Lung (tissue), 12 donors: ENCODE measurements around the gene USP24. TPM values are rescaled to one million over a fixed set of nuclear protein-coding genes. Genes with fewer than 3 reads are reported as not detected.

Experiments
- ATAC-seq: fragments of 200-7000 bp; cut with Tn5 transposase; one replicate; pipeline ENCODE4 v1.9.1; 2020; ENCODE audit warnings: moderate number of reproducible peaks; ENCODE audit not compliant: insufficient read depth, low FRiP score
- DNase-seq, 3 donors: peaks; one replicate each; pipeline ENCODE4 v3.0.0-alpha.2; 2013 to 2017
- H3K27ac ChIP-seq, 2 donors: one replicate each; pipeline ENCODE4 v1.5.1; 2013; ENCODE audit warnings: mild to moderate bottlenecking in 2 of 2, moderate library complexity in 2 of 2, control low read depth in 1 of 2, inconsistent platforms in 1 of 2, low read depth in 1 of 2, low read length in 1 of 2
- H3K27me3 ChIP-seq, 3 donors: one replicate each; pipeline ENCODE4 v1.5.1; 2013; ENCODE audit warnings: low read length in 2 of 3; ENCODE audit not compliant: control insufficient read depth in 3 of 3, insufficient read depth in 3 of 3
- H3K36me3 ChIP-seq, 4 donors: one replicate each; pipeline ENCODE4 v1.5.1; 2013; ENCODE audit warnings: low read length in 4 of 4, mild to moderate bottlenecking in 1 of 4, moderate library complexity in 1 of 4; ENCODE audit not compliant: control insufficient read depth in 4 of 4, insufficient read depth in 4 of 4
- H3K4me1 ChIP-seq, 5 donors: one replicate each; pipeline ENCODE4 v1.5.1; 2013; ENCODE audit warnings: low read length in 5 of 5, mild to moderate bottlenecking in 2 of 5, moderate library complexity in 1 of 5; ENCODE audit not compliant: control insufficient read depth in 5 of 5, insufficient read depth in 5 of 5
- H3K4me3 ChIP-seq: one replicate; pipeline ENCODE4 v1.5.1; 2013; ENCODE audit warnings: mild to moderate bottlenecking, control low read depth, moderate library complexity
- H3K9ac ChIP-seq, 2 donors: one replicate each; pipeline ENCODE4 v1.5.1; 2013; ENCODE audit warnings: low read length in 2 of 2, control low read depth in 1 of 2; ENCODE audit not compliant: insufficient read depth in 1 of 2
- H3K9me3 ChIP-seq, 4 donors: one replicate each; pipeline ENCODE4 v1.5.1; 2013; ENCODE audit warnings: low read length in 3 of 4, mild to moderate bottlenecking in 1 of 4, moderate library complexity in 1 of 4; ENCODE audit not compliant: control insufficient read depth in 4 of 4, insufficient read depth in 3 of 4
- CTCF ChIP-seq: IDR thresholded peaks from 2 replicates; pipeline ENCODE4 v1.5.1; 2012; ENCODE audit warnings: mild to moderate bottlenecking; ENCODE audit errors: control extremely low read depth, extremely low read depth
- WGBS, 2 donors: extraction: QIAGEN DNeasy Blood & Tissue Kit; methylation state at CpG; one replicate each; pipeline ENCODE4 v1.1.7; 2013; 5-methylcytosine and 5-hydroxymethylcytosine counted together
- polyA plus RNA-seq, 2 donors: library from polyadenylated mRNA; stranded (reverse); fragments of 200-250 nt; gene quantifications; one replicate each; pipeline ENCODE4 v1.2.1, GENCODE V29; 2013
- total RNA-seq, 2 donors: library from RNA; depleted of rRNA in 1 of 2; stranded (reverse); fragments of >200 nt in 1 of 2; gene quantifications; one replicate each; pipeline ENCODE4 v1.2.1, GENCODE V29; 2014 to 2021
- donor health status: control.
- donor health status: control.
- donor health status: Bipolar disorder and iron deficiency.
- donor health status: healthy.
- donor health status: DM: yes; HTN: yes; CAD: no.

The USP24 gene
- total and polyA plus RNA-seq, 4 donors: 7.8 to 77.8 (median 23.6) TPM

GRCh38 chr1:55167224-55167871 is 47.8 kb downstream of the USP24 start:
- ATAC-seq (no peak), DNase-seq (peak; percentile 14 to 58 (median 14))
- no peak overlapping the region for H3K4me3 ChIP-seq
- TF ChIP-seq CTCF: no peak
- H3K36me3 ChIP-seq: peaks cover 2 to 11% (median 8%) of the 10 kb centered on the region in 4 donors
- H3K4me1 ChIP-seq: peaks cover 0 to 8% (median 3%) of the 10 kb centered on the region in 5 donors
- no peak overlapping the region for H3K9ac ChIP-seq
- no peaks in the 10 kb centered on the region for H3K27me3 ChIP-seq
- H3K9me3 ChIP-seq: no peaks in the 10 kb centered on the region
- WGBS, 2 donors: 85 to 86% methylated on average over 6 of the region's 6 CpGs
- no peak overlapping the region for H3K27ac ChIP-seq

GRCh38 chr1:55164906-55165305 is 50.3 kb downstream of the USP24 start:
- no peak for TF ChIP-seq CTCF
- DNase-seq (no peak), ATAC-seq (no peak)
- Histone ChIP-seq H3K27ac (no peak overlapping the region), H3K36me3 (peaks cover 0 to 14% (median 6%) of the 10 kb centered on the region in 4 donors), H3K27me3 (no peaks in the 10 kb centered on the region), H3K4me3 (no peak overlapping the region), H3K9ac (no peak overlapping the region), H3K4me1 (peaks cover 0 to 8% (median 3%) of the 10 kb centered on the region in 5 donors), H3K9me3 (no peaks in the 10 kb centered on the region)
- WGBS, 2 donors: 98 to 99% methylated on average over 2 of the region's 2 CpGs

GRCh38 chr1:55159571-55159970 is 55.6 kb downstream of the USP24 start:
- DNase-seq (no peak), ATAC-seq (no peak)
- no peak for TF ChIP-seq CTCF
- Histone ChIP-seq H3K4me1 (no peaks in the 10 kb centered on the region), H3K9ac (no peak overlapping the region), H3K36me3 (peaks cover 7 to 29% (median 18%) of the 10 kb centered on the region in 4 donors), H3K9me3 (no peaks in the 10 kb centered on the region), H3K27ac (no peak overlapping the region), H3K27me3 (no peaks in the 10 kb centered on the region), H3K4me3 (no peak overlapping the region)
- WGBS, 2 donors: 93 to 99% methylated on average over 2 of the region's 2 CpGs

DNA sequence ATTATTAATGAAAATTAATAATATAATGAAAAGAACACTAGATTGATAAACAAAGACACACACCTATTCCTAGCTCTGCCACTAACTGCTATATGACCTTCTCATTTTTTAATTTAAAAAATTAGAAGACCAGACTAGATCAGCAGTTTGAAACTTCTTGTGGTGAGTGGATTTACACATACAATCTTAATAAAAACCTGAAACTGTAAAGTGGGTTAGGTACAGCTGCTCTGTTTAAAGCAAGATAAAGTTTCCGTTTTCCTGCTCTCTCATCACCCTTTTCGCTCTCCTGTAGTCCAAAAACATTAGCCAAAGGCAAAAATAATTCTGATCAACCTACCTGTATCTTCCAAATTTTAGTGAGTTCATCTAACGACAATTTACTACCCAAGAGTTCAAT is 58.6 kb downstream of the USP24 start:
- no peak for ATAC-seq
- no peak overlapping the region for H3K27ac ChIP-seq
- H3K4me3 ChIP-seq: no peak overlapping the region
- no peaks in the 10 kb centered on the region for H3K4me1 ChIP-seq
- H3K36me3 ChIP-seq: peaks cover 15 to 39% (median 26%) of the 10 kb centered on the region in 4 donors
- WGBS, 2 donors: 94 to 99% methylated on average over 3 of the region's 3 CpGs
- DNase-seq: no peak
- H3K27me3 ChIP-seq: no peaks in the 10 kb centered on the region
- TF ChIP-seq CTCF: no peak
- H3K9ac ChIP-seq: no peak overlapping the region
- H3K9me3 ChIP-seq: no peaks in the 10 kb centered on the region
